Retina (tissue), 1 donor: ENCODE results near the gene AQP10.
"Not testable (repeated sequence)": the region's sequence is repeated elsewhere in the genome, so short reads cannot be mapped to it uniquely, and the experiment has no call there.

Source experiments
- DNase-seq: peaks from one replicate; pipeline ENCODE4 v3.0.0-alpha.2; 2016

The AQP10 gene, protein sequence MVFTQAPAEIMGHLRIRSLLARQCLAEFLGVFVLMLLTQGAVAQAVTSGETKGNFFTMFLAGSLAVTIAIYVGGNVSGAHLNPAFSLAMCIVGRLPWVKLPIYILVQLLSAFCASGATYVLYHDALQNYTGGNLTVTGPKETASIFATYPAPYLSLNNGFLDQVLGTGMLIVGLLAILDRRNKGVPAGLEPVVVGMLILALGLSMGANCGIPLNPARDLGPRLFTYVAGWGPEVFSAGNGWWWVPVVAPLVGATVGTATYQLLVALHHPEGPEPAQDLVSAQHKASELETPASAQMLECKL

GRCh38 chr1:154320882-154321608, at the start of gene AQP10:
AQP10 (plus strand) TSS chr1:154321093; CDS start chr1:154321156, 63 bp downstream.
- DNase-seq, result no peak

- peak; percentile 97 for DNase-seq
These were observed 48.5 kb upstream of the AQP10 start, which contains the start of gene HAX1 for GRCh38 chr1:154272217-154272998. HAX1 (plus strand) TSS chr1:154272629; CDS start chr1:154272724, 95 bp downstream.

GRCh38 chr1:154272999-154273563, 47.8 kb upstream of the AQP10 start:
- no peak for DNase-seq

GRCh38 chr1:154276797-154277196, 44.1 kb upstream of the AQP10 start:
- DNase-seq, result no peak

GRCh38 chr1:154287591-154287990, 33.3 kb upstream of the AQP10 start:
- DNase-seq, result not testable (repeated sequence)

DNA sequence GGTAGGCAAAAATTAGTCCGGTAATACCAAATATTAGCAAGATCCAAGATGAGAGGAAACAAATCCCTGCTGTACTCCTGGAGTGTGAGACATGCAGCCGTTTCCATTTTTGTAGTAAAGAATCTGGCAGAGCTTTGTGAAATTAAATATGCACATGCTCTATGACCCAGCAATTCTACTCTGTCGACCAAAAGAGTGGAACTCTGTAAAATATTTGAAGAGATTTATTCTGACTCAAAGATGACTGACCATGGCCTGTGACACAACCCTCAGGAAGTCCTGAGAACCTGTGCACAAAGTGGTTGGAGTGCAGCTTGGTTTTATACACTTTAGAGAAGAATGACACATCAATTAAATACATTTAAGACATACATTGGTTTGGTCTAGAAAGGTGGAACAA, 32.2 kb upstream of the AQP10 start:
- no peak for DNase-seq

- peak; percentile 7 for DNase-seq
These were observed 30.0 kb upstream of the AQP10 start for GRCh38 chr1:154290921-154291320.

GRCh38 chr1:154295408-154296235, 25.3 kb upstream of the AQP10 start:
- no peak for DNase-seq

- no peak for DNase-seq
These were observed 19.3 kb upstream of the AQP10 start for GRCh38 chr1:154301582-154301981.

- no peak for DNase-seq
These were observed 16.1 kb upstream of the AQP10 start for GRCh38 chr1:154304664-154305337.

DNA sequence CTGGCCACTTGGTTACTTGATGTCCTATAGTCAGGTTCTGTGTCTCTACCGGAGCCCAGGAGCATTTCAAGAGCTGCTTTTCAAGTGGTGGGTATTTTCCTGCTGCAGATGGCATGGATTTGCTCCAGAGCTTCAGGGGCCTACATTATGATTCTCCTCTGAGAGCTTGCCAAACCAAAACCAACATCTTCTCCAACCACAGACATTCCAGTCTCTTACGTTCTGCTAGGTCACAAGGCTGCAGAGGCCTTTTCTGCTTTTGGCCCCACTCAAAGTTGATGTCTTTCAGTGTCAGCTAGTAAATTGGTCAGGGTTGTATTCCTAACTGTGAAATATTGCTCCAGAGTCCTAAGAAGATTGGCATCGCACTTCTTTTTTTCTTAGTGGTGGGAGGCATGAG, 14.7 kb upstream of the AQP10 start:
- DNase-seq, result no peak

- DNase-seq, result not testable (repeated sequence)
These were observed 13.1 kb upstream of the AQP10 start for GRCh38 chr1:154307670-154308270.

- not testable (repeated sequence) for DNase-seq
These were observed 11.8 kb upstream of the AQP10 start for GRCh38 chr1:154309136-154309535.

DNA sequence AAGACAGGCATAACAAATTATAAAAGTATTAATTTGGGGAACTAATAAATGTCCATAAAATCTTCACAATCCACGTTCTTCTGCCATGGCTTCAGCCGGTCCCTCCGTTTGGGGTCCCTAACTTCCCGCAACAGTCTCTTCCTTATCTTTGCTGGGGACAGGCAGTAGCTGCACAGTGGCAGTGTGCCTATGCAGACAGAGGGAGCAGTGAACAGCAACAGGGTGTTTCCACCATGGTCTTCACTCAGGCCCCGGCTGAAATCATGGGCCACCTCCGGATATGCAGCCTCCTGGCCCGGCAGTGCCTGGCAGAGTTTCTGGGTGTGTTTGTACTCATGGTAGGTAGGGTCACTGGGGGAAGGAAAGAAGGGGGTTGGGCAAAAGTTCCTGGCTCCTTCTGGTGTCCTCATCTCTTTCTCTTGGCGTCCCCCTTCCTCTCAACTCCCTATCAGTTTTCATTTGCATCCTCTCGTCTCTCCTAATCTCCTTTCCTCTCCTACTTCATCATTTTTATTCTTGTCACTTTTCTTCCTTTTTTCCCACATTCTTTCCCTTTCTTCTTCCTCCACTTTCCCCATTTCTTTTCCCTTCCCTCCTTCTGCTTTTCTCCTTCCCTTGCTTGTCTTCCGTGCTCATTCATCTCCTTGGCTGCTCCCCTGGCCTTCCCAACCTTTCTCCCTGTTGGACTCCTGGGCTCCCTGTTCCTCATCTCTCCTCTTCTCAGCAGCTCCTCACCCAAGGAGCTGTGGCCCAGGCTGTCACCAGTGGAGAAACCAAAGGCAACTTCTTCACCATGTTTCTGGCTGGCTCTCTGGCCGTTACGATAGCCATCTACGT, 8.4 kb upstream of the AQP10 start:
- not testable (repeated sequence) for DNase-seq

- DNase-seq, result no peak
These were observed 7.9 kb upstream of the AQP10 start for GRCh38 chr1:154313066-154313356.

DNA sequence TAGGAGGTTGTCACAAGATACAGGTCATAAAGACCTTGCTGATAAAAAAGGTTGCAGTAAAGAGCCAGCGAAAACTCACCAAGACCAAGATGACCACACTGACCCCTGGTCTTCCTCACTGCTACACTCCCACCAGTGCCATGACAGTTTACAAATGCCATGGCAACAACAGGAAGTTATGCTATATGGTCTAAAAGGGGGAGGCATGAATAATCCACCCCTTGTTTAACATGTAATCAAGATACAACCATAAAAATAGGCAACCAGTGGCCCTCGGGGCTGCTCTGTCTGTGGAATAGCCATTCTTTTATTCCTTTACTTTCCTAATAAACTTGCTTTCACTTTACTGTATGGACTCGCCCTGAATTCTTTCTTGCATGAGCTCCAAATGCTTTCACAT, 6.7 kb upstream of the AQP10 start:
- DNase-seq, result not testable (repeated sequence)

- no peak for DNase-seq
These were observed 4.2 kb upstream of the AQP10 start for GRCh38 chr1:154316704-154317103.

- DNase-seq, result no peak
These were observed 2.5 kb upstream of the AQP10 start for GRCh38 chr1:154318386-154318785.

DNA sequence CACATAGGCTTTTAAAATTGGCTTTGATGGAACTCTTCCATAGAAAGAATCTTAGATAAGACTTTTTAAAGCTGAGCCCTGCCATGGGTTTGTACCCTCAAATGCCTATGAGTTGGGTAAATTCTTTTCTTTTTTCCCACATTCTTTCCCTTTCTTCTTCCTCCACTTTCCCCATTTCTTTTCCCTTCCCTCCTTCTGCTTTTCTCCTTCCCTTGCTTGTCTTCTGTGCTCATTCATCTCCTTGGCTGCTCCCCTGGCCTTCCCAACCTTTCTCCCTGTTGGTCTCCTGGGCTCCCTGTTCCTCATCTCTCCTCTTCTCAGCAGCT, 679 bp downstream of the AQP10 start:
- not testable (repeated sequence) for DNase-seq

GRCh38 chr1:154323493-154323892, 2.6 kb downstream of the AQP10 start:
- no peak for DNase-seq

DNA sequence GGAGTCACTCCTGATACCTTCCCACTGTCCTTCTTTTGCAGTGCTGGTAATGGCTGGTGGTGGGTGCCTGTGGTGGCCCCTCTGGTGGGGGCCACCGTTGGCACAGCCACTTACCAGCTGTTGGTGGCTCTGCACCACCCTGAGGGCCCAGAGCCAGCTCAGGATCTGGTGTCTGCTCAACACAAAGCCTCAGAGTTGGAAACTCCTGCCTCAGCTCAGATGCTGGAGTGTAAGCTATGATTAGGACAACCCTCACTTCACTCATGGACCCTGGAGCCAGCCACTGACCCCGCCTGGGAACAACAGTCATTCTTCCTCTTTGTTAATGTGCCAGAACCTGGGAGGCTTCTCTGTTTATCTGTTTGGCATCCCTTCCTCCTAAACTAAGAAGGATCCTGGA, 3.3 kb downstream of the AQP10 start:
- no peak for DNase-seq
